HG02623 (cell line): ENCODE measurements around the gene TMEM185A.
"Not testable (repeated sequence)": the region's sequence is repeated elsewhere in the genome, so short reads cannot be mapped to it uniquely, and the experiment has no call there.

Source experiments
- ATAC-seq: cut with Tn5 transposase; IDR thresholded peaks from one replicate; pipeline ENCODE4 v1.9.1; 2021; ENCODE audit warnings: moderate library complexity; ENCODE audit not compliant: unreplicated experiment

The TMEM185A gene

DNA sequence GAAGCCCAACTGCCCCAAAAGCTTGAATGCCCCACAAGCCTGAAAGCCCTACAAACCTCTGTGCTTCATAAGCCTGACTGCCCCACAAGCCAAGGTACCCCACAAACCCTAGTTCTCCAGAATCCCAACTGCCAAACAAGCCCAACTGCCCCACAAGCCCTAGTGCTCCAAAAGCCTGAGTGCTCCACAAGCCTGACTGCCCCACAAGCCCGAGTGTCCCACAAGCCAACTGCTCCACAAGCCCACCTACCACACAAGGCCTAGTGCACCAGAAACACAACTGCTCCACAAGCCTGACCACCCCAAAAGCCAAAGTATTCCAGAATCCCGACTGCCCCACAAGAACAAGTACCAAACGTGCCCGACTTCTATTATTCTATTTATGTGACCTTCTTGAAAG lies 68.2 kb downstream of the TMEM185A start:
- ATAC-seq = no peak

DNA sequence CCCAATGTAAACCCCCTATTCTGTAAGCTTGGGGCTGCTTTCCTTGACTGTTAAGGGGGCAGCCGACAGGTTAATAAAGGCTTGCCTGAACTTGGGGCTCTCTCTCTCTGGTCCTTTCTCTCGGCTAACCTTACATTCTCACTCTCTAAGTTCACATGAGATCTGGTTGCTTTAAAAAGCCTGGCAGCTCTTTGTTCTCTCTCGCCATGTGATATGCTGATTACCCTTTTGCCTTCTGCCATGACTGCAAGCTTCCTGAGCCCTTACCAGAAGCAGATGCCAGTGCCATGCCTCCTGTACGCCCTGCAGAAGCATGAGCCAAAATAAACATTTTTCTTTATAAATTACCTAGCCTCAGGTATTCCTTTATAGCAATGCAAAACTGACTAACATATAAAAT lies 76.3 kb downstream of the TMEM185A start:
- not testable (repeated sequence) for ATAC-seq

DNA sequence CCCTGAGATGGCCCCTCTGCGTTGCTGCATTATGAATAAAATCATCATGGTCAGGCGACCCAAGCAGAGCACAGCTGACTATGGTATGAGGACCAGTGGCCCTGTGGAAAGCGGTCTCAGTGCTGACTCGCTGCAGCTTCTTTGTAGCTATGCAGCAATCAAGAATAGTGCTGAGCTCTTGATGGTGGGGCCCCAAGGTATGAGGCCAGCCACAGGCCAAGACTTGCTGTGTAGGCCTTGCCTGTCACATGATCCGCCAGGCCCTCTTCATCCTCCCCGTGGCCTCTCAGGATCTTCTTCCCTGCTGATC lies 79.7 kb downstream of the TMEM185A start:
- not testable (repeated sequence) for ATAC-seq

DNA sequence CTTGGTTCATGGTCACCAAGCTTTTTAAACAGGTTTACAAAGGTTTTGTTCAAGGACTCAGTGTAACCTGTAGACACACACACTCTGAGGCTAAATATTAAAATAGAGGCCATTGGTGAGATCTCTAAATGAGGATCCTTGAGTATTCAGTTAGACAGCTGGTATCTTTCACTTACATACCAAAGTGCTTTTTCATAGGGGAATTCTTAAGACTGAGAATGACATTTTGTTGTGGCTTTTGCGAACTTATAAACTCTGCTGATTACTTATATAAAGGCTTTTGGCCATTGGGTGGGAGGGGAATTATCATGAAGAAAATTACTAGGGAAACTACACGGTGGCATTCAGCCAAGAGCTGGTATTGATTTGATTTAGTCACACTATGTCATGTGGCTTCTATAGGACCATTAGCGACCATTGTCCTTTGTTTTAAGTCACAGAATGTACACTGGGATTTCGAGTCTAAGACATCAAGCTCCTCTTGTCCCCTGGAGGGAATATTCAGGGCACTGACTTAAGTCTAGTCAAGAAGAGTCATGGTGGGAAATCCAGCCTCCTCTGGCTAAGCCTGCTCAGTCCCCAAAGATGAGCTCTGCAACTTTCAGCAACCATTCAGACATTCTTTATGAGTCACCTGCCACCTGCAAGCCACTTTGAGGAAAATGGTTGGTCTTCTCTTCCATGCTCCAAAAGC lies 80.2 kb downstream of the TMEM185A start:
- ATAC-seq = not testable (repeated sequence)

DNA sequence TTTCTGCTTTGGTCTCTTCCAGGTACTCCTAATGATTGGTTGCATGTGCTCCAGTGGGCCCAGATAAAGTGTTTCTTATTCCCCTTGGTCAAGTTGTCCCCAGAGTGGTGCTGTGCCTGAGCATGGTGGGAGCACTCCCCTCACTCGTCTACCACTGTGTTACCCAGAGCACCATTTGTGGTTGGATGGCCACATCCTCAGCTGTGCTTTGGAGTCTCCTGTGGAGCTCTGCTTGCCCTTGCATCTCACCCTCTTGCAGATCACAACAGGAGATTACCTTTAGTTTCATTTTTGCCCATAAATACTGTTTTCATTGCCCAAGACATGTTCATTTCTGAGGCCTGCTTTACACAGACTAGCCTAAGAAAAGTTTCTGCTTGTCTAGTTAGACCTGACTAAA lies 81.1 kb downstream of the TMEM185A start:
- ATAC-seq = not testable (repeated sequence)

DNA sequence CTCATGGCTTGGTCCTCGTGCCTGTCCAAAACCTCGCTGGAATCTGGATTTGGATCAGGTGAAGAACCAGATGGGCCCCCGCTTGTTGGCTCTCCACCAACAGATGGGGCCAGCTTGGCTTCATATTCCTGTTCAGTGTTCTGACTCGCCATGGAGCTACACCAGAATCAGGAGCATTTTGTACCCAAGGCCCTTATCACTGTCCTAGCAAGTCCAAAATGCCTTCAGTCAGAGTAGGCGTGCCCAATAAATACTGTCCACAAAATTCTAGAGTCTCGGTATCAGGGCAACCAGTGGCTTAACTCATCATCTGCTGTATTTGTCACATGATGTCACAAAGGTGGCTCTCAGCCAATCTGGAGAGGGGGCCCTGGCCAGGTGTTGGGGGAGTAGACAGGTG lies 81.9 kb downstream of the TMEM185A start, which contains the start of gene HSFX3:
Gene HSFX3 (minus strand): TSS at position 224 of the 400 bp plus-strand sequence. CDS start 72 bp downstream, at position 152.
- ATAC-seq = not testable (repeated sequence)

DNA sequence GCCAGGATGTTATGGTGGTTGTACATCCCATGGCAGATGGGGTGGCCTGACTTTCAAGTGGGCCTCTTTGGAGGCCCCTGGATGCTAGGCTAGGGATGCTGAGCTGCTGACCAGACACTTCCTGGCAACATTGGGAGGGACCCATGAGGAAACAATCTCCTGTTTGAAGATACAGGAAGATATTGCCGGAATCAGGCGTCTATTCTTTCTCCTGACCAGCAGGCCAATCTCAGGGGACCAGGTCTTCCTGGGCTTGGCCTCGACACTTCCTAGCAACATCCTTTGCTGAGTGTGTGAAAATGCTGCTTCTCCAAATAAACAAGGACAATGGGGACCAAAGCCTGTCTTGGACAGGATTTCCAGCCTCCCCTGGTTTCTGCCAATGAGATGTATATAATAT lies 83.8 kb downstream of the TMEM185A start:
- ATAC-seq = not testable (repeated sequence)

DNA sequence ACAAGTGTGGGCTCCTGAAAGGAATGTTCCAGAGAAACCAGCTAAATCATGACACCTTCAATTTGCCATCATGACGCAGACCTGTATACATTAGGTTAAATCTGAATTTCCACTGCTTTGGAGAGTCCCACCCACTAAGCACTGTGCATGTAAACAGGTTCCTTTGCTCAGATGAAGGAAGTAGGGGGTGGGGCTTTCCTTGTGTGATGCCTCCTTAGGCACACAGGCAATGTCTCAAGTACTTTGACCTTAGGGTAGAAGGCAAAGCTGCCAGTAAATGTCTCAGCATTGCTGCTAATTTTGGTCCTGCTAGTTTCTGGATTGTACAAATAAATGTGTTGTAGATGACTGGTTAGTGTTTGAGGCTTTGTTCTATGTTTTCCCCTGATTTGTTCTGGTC lies 84.6 kb downstream of the TMEM185A start:
- not testable (repeated sequence) for ATAC-seq
